NCI-H2196 (cell line): ENCODE results near the gene SSH3.
"Not testable (repeated sequence)": the region's sequence is repeated elsewhere in the genome, so short reads cannot be mapped to it uniquely, and the experiment has no call there.

Source experiments
- DNase-seq: peaks from one replicate; lab custom pipeline; 2025; ENCODE audit not compliant: unreplicated experiment; lab: John Stamatoyannopoulos, UW

Gene SSH3

GRCh38 chr11:67303132-67303834, at the start of gene SSH3:
SSH3 (plus strand) TSS chr11:67303530; CDS start chr11:67303626, 96 bp downstream.
- peak; percentile 84 for DNase-seq

GRCh38 chr11:67253872-67254624, 49.3 kb upstream of the SSH3 start:
- no peak for DNase-seq

GRCh38 chr11:67254798-67255197, 48.5 kb upstream of the SSH3 start:
- DNase-seq = no peak

GRCh38 chr11:67255353-67255752, 48.0 kb upstream of the SSH3 start:
- no peak for DNase-seq

- DNase-seq = no peak
Observed at GRCh38 chr11:67255864-67256263, 47.5 kb upstream of the SSH3 start.

GRCh38 chr11:67256477-67257135, 46.7 kb upstream of the SSH3 start:
- DNase-seq = no peak

- DNase-seq = no peak
Observed at GRCh38 chr11:67260406-67260805, 42.9 kb upstream of the SSH3 start.

- DNase-seq = not testable (repeated sequence)
Observed at GRCh38 chr11:67260885-67261639, 42.3 kb upstream of the SSH3 start.

GRCh38 chr11:67261640-67261945, 41.7 kb upstream of the SSH3 start:
- no peak for DNase-seq

- DNase-seq = no peak
Observed at GRCh38 chr11:67261946-67262681, 41.2 kb upstream of the SSH3 start.

GRCh38 chr11:67262731-67263675, 40.3 kb upstream of the SSH3 start:
- DNase-seq = peak; percentile 80

GRCh38 chr11:67264260-67264659, 39.1 kb upstream of the SSH3 start:
- DNase-seq = no peak

GRCh38 chr11:67264877-67265632, 38.3 kb upstream of the SSH3 start:
- DNase-seq = no peak

GRCh38 chr11:67265633-67266448, 37.5 kb upstream of the SSH3 start:
- DNase-seq = peak; percentile 82

GRCh38 chr11:67266449-67267187, 36.7 kb upstream of the SSH3 start, which contains the start of gene GRK2:
GRK2 (plus strand) TSS chr11:67266473; CDS start chr11:67266700, 227 bp downstream.
- DNase-seq = peak; percentile 67

- DNase-seq = peak; percentile 53
Observed at GRCh38 chr11:67267188-67268080, 35.9 kb upstream of the SSH3 start.
